ENCODE measurements around the gene PRDM1.

The PRDM1 gene

DNA sequence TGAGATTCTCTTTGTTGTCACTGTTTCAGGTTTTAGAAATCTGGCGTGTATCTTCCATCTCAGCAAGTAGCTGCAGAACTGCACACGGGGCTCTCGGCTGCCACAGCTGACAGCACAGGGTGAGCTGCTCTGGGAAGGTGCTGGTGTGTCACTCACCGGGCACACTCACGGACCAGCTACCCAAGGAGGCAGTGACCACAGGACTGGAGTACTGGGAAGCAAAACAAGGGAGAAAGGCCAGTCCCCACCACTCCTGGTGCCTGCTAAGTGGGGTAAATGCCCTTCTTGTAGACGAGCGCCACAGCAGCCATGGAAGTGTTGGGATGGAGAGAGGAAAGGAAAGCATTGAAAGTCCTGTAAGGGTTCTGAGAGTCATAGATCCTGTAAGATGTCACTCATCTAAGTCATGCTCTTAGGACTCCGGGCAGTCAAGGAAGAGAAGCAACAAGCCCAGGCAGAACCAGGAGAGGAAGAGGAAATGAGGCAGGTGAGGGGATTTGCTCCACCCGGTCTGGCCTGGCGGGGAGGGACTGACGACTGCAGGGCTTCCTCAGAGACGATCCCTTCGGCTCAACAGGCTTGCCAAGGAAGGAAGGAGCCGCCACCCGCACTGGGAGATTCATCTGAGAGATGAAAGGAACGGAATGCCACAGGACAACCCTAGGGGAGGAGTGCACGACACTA is 48.1 kb downstream of the PRDM1 start:
- DNase-seq (ENCODE audit: low read depth) = no peak
- TF ChIP-seq, protein P1, sequence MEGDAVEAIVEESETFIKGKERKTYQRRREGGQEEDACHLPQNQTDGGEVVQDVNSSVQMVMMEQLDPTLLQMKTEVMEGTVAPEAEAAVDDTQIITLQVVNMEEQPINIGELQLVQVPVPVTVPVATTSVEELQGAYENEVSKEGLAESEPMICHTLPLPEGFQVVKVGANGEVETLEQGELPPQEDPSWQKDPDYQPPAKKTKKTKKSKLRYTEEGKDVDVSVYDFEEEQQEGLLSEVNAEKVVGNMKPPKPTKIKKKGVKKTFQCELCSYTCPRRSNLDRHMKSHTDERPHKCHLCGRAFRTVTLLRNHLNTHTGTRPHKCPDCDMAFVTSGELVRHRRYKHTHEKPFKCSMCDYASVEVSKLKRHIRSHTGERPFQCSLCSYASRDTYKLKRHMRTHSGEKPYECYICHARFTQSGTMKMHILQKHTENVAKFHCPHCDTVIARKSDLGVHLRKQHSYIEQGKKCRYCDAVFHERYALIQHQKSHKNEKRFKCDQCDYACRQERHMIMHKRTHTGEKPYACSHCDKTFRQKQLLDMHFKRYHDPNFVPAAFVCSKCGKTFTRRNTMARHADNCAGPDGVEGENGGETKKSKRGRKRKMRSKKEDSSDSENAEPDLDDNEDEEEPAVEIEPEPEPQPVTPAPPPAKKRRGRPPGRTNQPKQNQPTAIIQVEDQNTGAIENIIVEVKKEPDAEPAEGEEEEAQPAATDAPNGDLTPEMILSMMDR (conservative IDR thresholded peaks at IDR 0.05; ENCODE audit: low read depth, low read length) = no peak
- H3K4me3 ChIP-seq (ENCODE audit: low read depth, low read length) = no peak overlapping the region

DNA sequence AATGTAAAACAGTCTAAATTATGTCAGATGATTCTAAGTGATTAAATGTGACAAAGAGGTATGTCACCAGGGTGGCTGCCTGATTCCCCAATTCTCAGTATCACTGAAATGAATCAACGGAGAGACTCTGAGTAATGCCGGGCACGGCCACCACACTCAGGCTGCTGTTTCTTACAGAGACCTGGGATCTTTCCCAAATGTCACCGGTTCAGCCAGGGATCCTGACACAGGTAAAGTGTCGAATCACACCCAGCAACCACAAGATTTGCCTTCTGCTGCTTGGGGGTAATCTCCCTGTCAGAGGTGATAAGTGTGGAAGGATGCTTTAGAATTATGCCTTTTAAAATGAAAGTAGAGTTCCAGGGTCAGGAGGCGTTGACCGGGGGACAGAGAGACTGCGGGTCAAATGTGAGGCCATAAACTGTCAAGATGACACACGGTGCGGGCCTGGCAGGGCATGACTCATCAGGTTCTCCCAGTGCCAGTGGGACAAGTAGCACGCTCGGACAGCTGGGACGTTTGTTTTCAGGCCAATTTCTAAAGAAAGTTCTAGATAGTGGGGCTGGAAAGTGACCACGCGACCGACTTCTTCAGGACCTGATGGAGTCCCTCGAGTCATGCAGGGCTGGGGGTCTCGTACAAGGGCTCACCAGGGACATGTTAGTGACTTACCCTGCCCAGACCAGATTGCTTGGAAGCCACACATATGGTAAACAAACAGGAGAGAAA is 48.9 kb downstream of the PRDM1 start:
- no peak for DNase-seq (ENCODE audit: low read depth)
- no peak overlapping the region for H3K4me3 ChIP-seq (ENCODE audit: low read depth, low read length)
- TF ChIP-seq, protein P1 (conservative IDR thresholded peaks at IDR 0.05; ENCODE audit: low read depth, low read length) = no peak

DNA sequence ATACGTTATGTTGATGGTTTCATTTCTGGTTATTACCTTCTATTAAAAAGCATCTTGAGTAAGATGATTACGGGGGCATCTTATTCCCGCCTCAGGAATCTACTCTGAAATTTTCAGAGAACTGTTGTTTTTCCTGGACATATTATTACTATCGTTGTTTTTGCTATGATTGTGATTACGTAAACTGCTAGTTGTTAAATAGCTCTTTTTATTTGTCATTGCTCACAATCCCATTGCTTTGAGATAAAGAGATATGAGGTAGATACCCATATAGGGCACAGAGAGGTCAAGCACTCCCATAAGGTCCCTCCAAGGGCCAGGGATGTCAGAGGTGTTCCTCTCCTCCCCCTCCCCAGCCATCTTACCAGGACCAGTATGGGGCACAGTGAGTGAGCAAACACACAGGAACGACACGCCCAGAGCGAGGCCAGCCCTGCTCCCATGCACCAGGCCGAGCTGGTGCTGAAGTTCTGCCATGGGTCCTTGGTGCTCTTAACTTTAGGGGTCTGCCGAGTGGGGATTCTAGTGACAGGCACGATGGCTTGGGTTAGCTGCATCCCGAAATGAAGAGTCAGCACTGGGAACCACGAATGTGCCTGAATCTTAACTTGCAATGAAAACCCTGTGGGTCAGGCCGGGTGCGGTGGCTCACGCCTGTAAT is 49.9 kb downstream of the PRDM1 start:
- no peak overlapping the region for H3K4me3 ChIP-seq (ENCODE audit: low read depth, low read length)
- TF ChIP-seq, protein P1 (conservative IDR thresholded peaks at IDR 0.05; ENCODE audit: low read depth, low read length) = no peak
- no peak for DNase-seq (ENCODE audit: low read depth)

GRCh38 chr6:106136845-106137244 is 50.7 kb downstream of the PRDM1 start:
- H3K4me3 ChIP-seq (ENCODE audit: low read depth, low read length) = no peak overlapping the region
- TF ChIP-seq, protein P1 (conservative IDR thresholded peaks at IDR 0.05; ENCODE audit: low read depth, low read length) = no peak
- no peak for DNase-seq (ENCODE audit: low read depth)

DNA sequence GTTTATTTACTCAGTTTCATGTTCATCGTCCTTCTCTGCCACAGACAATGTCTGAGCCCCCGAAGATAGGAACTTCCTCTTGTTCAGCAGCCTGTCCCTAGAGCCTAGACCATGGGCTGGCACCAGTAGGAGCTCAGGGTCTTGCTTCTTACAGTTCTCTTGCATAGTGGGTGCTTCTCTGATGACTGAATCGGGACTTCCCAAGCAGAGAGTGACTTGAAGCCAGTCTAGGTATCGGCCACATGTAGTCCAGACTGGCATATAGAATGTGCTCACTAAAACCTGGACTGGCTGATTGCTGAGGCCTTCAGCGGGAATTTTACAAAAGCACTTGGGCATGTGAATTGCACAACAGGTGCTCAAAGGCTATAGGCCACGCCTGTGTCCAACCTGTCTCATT is 52.0 kb downstream of the PRDM1 start:
- TF ChIP-seq, protein P1 (conservative IDR thresholded peaks at IDR 0.05; ENCODE audit: low read depth, low read length) = no peak
- DNase-seq (ENCODE audit: low read depth) = no peak
- H3K4me3 ChIP-seq (ENCODE audit: low read depth, low read length) = no peak overlapping the region

DNA sequence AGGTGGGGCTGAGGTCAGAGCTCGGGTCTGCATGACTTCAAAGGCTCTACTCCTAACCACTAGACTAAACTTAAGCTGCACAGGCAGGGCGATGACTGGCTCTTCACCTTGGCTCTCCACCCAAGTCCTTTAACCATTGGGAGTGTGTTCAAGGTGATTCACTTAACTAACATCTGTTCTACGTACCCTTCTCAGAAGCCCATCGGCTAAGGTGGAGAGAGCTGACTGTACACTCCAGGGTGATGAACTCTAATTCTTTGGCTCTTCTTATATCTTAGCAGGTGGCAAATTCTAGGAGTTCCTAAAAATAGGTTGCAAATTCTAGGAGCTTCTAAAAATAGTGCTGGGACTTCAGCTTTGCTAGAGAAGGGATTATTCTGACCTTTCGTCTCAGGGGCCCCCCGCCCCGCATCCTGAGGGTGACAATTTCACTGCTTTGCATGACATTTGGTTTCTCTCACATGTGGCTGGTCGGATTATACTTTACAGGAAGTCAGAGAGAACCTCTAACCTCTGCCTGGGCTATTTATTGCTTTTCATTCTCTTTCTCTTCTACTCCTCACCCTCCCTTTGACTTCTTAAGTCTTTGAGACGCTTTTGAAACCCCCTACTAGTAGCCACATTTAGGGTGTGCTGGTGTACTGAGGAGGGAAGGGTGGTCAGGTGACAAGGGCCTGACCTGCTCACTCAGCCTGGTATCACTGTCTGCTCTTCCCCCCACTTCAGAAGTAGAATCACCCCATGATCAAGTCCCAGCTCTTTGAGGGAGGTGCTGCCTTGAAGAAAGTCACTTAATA is 55.5 kb downstream of the PRDM1 start:
- DNase-seq (ENCODE audit: low read depth) = no peak
- no peak overlapping the region for H3K4me3 ChIP-seq (ENCODE audit: low read depth, low read length)
- TF ChIP-seq, protein P1 (conservative IDR thresholded peaks at IDR 0.05; ENCODE audit: low read depth, low read length) = no peak
